GM18870 (cell line): ENCODE measurements around the gene RNPEPL1.

ENCODE experiments used
- ATAC-seq: cut with Tn5 transposase; IDR thresholded peaks from one replicate; pipeline ENCODE4 v1.9.1; 2021; ENCODE audit warnings: moderate library complexity; ENCODE audit not compliant: unreplicated experiment

RNPEPL1 gene

GRCh38 chr2:240575101-240575965 is 7.0 kb downstream of the RNPEPL1 start:
- ATAC-seq = no peak

GRCh38 chr2:240576036-240576435 is 7.8 kb downstream of the RNPEPL1 start:
- no peak for ATAC-seq

- ATAC-seq = no peak
Measured at GRCh38 chr2:240576436-240577205, 8.3 kb downstream of the RNPEPL1 start.

GRCh38 chr2:240577281-240578109 is 9.2 kb downstream of the RNPEPL1 start:
- no peak for ATAC-seq

GRCh38 chr2:240578110-240578450 is 9.8 kb downstream of the RNPEPL1 start:
- no peak for ATAC-seq

GRCh38 chr2:240578488-240578887 is 10.2 kb downstream of the RNPEPL1 start:
- no peak for ATAC-seq

- ATAC-seq = no peak
Measured at GRCh38 chr2:240579071-240579762, 10.9 kb downstream of the RNPEPL1 start.

- ATAC-seq = no peak
Measured at GRCh38 chr2:240579771-240580614, 11.7 kb downstream of the RNPEPL1 start.

- no peak for ATAC-seq
Measured at GRCh38 chr2:240581811-240582210, 13.5 kb downstream of the RNPEPL1 start.

- no peak for ATAC-seq
Measured at GRCh38 chr2:240582781-240583180, 14.5 kb downstream of the RNPEPL1 start.

GRCh38 chr2:240583774-240584173 is 15.5 kb downstream of the RNPEPL1 start:
- no peak for ATAC-seq

GRCh38 chr2:240584486-240585031 is 16.3 kb downstream of the RNPEPL1 start:
- ATAC-seq = peak; percentile 73

GRCh38 chr2:240585101-240585500 is 16.8 kb downstream of the RNPEPL1 start:
- ATAC-seq = peak; percentile 24

- no peak for ATAC-seq
Measured at GRCh38 chr2:240585681-240586197, 17.5 kb downstream of the RNPEPL1 start.

GRCh38 chr2:240586198-240586918 is 18.1 kb downstream of the RNPEPL1 start, which contains the start of gene CAPN10:
TSS of gene CAPN10 (plus strand) at chr2:240586734. CDS start at chr2:240586912, 178 bp downstream.
- ATAC-seq = peak; percentile 42

GRCh38 chr2:240586919-240587800 is 18.9 kb downstream of the RNPEPL1 start:
- ATAC-seq = no peak

GRCh38 chr2:240588006-240588655 is 19.8 kb downstream of the RNPEPL1 start:
- no peak for ATAC-seq
